ENCODE results near the gene OR4D2.

DNA sequence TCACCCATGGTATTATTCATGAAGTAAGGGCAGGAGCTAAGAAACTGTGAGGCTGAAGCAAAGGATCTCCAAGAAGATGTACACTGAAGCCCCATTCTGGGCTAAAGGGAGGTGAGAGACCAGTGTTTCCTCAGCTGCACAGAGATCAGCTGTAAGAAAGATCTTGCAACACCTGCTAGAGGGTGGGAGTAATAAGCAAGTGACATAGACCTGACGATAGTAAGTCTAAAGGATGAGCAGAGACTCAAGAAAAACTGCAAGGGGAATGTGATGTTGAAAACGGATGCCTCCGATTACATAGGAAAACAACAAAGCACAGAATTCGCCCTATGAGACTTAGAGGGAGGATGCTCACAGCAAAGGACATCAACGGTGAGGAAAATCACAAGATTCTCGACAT lies at the start of gene OR4D2:
- TF ChIP-seq, protein P1, sequence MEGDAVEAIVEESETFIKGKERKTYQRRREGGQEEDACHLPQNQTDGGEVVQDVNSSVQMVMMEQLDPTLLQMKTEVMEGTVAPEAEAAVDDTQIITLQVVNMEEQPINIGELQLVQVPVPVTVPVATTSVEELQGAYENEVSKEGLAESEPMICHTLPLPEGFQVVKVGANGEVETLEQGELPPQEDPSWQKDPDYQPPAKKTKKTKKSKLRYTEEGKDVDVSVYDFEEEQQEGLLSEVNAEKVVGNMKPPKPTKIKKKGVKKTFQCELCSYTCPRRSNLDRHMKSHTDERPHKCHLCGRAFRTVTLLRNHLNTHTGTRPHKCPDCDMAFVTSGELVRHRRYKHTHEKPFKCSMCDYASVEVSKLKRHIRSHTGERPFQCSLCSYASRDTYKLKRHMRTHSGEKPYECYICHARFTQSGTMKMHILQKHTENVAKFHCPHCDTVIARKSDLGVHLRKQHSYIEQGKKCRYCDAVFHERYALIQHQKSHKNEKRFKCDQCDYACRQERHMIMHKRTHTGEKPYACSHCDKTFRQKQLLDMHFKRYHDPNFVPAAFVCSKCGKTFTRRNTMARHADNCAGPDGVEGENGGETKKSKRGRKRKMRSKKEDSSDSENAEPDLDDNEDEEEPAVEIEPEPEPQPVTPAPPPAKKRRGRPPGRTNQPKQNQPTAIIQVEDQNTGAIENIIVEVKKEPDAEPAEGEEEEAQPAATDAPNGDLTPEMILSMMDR (IDR thresholded peaks at IDR 0.05; ENCODE audit: low read depth, low read length, missing input control) = no peak
- TF ChIP-seq GABPA (IDR thresholded peaks at IDR 0.05 in 1 of 2, conservative IDR thresholded peaks at IDR 0.05 in 1 of 2) (no peak), RAD21 (IDR thresholded peaks at IDR 0.05) (no peak), HNF4G (IDR thresholded peaks at IDR 0.05) (no peak), NR2F2 (IDR thresholded peaks at IDR 0.05) (no peak)
- TF ChIP-seq, protein P2, sequence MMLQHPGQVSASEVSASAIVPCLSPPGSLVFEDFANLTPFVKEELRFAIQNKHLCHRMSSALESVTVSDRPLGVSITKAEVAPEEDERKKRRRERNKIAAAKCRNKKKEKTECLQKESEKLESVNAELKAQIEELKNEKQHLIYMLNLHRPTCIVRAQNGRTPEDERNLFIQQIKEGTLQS (IDR thresholded peaks at IDR 0.05) = no peak
- TF ChIP-seq, protein P3, sequence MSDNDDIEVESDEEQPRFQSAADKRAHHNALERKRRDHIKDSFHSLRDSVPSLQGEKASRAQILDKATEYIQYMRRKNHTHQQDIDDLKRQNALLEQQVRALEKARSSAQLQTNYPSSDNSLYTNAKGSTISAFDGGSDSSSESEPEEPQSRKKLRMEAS (IDR thresholded peaks at IDR 0.05) = no peak

All from liver (tissue), 3 donors.